HepG2 (cell line): Measurements from ENCODE around the gene NEURL4. TPM values are rescaled to one million over a fixed set of nuclear protein-coding genes. Genes with fewer than 3 reads are reported as not detected.
A peak's percentile ranks its signal among the peaks of the same experiment; 100 is the strongest.

ENCODE experiments used
- ATAC-seq: fragments of 200-7000 bp; cut with Tn5 transposase; 3 replicates; pipeline ENCODE4 v1.9.1; 2020; ENCODE audit warnings: mild to moderate bottlenecking, moderate library complexity
- BruUV-seq: library from RNA; stranded (reverse); fragments of 400-500 nt; replicated peaks from 2 replicates; lab custom pipeline; 2021; lab: Mats Ljungman, UMichigan
- CTCF ChIA-PET: fragments of 300-600 bp; formaldehyde crosslinking; extraction: SDS; loops from one replicate; lab custom pipeline; 2021; ENCODE audit warnings: low total read pairs, inconsistent platforms, low intra/inter-chr PET ratio; lab: Yijun Ruan, JAX
- POLR2A ChIA-PET: fragments of 350-600 bp; sonication (Branson Sonifier 250); formaldehyde crosslinking; loops from one replicate; lab custom pipeline; 2020; ENCODE audit warnings: antibody characterized with exemption, inconsistent platforms; lab: Yijun Ruan, JAX
- DNase-seq: peaks from one replicate; pipeline ENCODE4 v3.0.0-alpha.2; 2015; ENCODE audit warnings: low spot score
- FAIRE-seq: peaks from 3 replicates; lab custom pipeline; 2011; peaks lifted over from hg19 to GRCh38; lab: Jason Lieb, UNC
- H2AFZ ChIP-seq: one replicate; pipeline ENCODE4 v1.6.1; 2011; ENCODE audit warnings: low read length, inconsistent platforms
- H3K27ac ChIP-seq: fragments of 300-600 bp; 3 replicates; pipeline ENCODE4 v1.8.0; 2011; ENCODE audit warnings: mixed run types, mild to moderate bottlenecking, mixed read lengths, low read length, inconsistent platforms; ENCODE audit not compliant: insufficient read depth; ENCODE audit errors: extremely low read length
- H3K27me3 ChIP-seq, 2 experiments: fragments of 200-600 bp in 1 of 2; 2 replicates in 1 of 2; 3 replicates in 1 of 2; pipeline versions ENCODE4 v1.6.0 to v1.8.0; 2011; ENCODE audit warnings: low read length in 2 of 2, mild to moderate bottlenecking in 2 of 2, moderate library complexity in 2 of 2, inconsistent platforms in 1 of 2; ENCODE audit not compliant: insufficient read depth in 2 of 2, control insufficient read depth in 1 of 2
- H3K36me3 ChIP-seq, 2 experiments: fragments of 200-600 bp in 1 of 2; replicated peaks in 1 of 2; 2 replicates in 1 of 2; 3 replicates in 1 of 2; pipeline versions ENCODE4 v1.5.1 to v1.8.0; 2011; ENCODE audit warnings: low read length in 2 of 2, inconsistent platforms in 1 of 2; ENCODE audit not compliant: insufficient read depth in 2 of 2, control insufficient read depth in 1 of 2
- H3K4me1 ChIP-seq: 2 replicates; pipeline ENCODE4 v1.5.1; 2012; ENCODE audit warnings: low read length, inconsistent platforms; ENCODE audit not compliant: insufficient read depth
- H3K4me2 ChIP-seq: 2 replicates; pipeline ENCODE4 v1.6.0; 2011; ENCODE audit warnings: low read depth, low read length, inconsistent platforms
- H3K4me3 ChIP-seq, 3 experiments: fragments of 200-600 bp in 1 of 3; sonication (generic), shearing (Covaris generic) in 1 of 3; replicated peaks in 1 of 3; 2 replicates each; pipeline ENCODE4 v1.5.1; 2011 to 2016; ENCODE audit warnings: low read length in 3 of 3, inconsistent platforms in 2 of 3, low read depth in 2 of 3, mild to moderate bottlenecking in 2 of 3, control low read depth in 1 of 3, mixed read lengths in 1 of 3; ENCODE audit not compliant: insufficient read depth in 1 of 3
- H3K79me2 ChIP-seq: one replicate; pipeline ENCODE4 v1.6.1; 2011; ENCODE audit warnings: low read length, inconsistent platforms; ENCODE audit not compliant: insufficient read depth
- H3K9ac ChIP-seq: 2 replicates; pipeline ENCODE4 v1.6.0; 2011; ENCODE audit warnings: mild to moderate bottlenecking, low read depth, low read length, inconsistent platforms; ENCODE audit not compliant: insufficient read depth
- H3K9me3 ChIP-seq: 2 replicates; pipeline ENCODE4 v1.5.1; 2012; ENCODE audit warnings: mild to moderate bottlenecking, low read length
- H4K20me1 ChIP-seq: 2 replicates; pipeline ENCODE4 v1.6.0; 2011; ENCODE audit warnings: inconsistent platforms, mild to moderate bottlenecking, low read length, moderate library complexity; ENCODE audit not compliant: insufficient read depth
- ARID4A ChIP-seq: sonication (generic); formaldehyde crosslinking; IDR thresholded peaks from 2 replicates; pipeline ENCODE4 v1.5.0; 2020; ENCODE audit warnings: mild to moderate bottlenecking, missing genetic modification reagents, borderline replicate concordance
- JUNB ChIP-seq: sonication (generic); formaldehyde crosslinking; IDR thresholded peaks from 2 replicates; pipeline ENCODE4 v1.8.0; 2022; ENCODE audit warnings: missing genetic modification reagents, mild to moderate bottlenecking, borderline replicate concordance
- MAF1 ChIP-seq: sonication (generic); formaldehyde crosslinking; IDR thresholded peaks from 2 replicates; pipeline ENCODE4 v1.5.0; 2020; ENCODE audit warnings: missing genetic modification reagents, borderline replicate concordance
- ZC3H4 ChIP-seq: sonication (generic); formaldehyde crosslinking; IDR thresholded peaks from 2 replicates; pipeline ENCODE4 v1.4.0; 2020; ENCODE audit warnings: missing genetic modification reagents, borderline replicate concordance
- ZNF142 ChIP-seq: sonication (generic); formaldehyde crosslinking; IDR thresholded peaks from 2 replicates; pipeline ENCODE4 v1.4.0; 2020; ENCODE audit warnings: missing genetic modification reagents
- ZNF24 ChIP-seq: fragments of 450-650 bp; IDR thresholded peaks from 2 replicates; pipeline ENCODE4 v1.6.1; 2017; ENCODE audit warnings: antibody characterized with exemption, mild to moderate bottlenecking
- ZNF414 ChIP-seq: sonication (generic); formaldehyde crosslinking; IDR thresholded peaks from 2 replicates; pipeline ENCODE4 v1.5.0; 2020; ENCODE audit warnings: missing genetic modification reagents
- ZNF768 ChIP-seq: sonication (generic); formaldehyde crosslinking; IDR thresholded peaks from 2 replicates; pipeline ENCODE4 v1.4.0; 2020; ENCODE audit warnings: missing genetic modification reagents
- ZSCAN9 ChIP-seq: IDR thresholded peaks from 2 replicates; pipeline ENCODE4 v1.6.1; 2016; ENCODE audit warnings: borderline replicate concordance
- WGBS: methylation state at CpG from one replicate; pipeline ENCODE4 v1.1.6; 2017; ENCODE audit warnings: low lambda C conversion rate; 5-methylcytosine and 5-hydroxymethylcytosine counted together
- in situ Hi-C: cut with HindIII; loops from 2 replicates; pipeline ENCODE4 v1.10.0; 2017; ENCODE audit warnings: low pct_unique_long_range_greater_than_20kb; ENCODE audit not compliant: extremely low pct_ligation_motif_present
- intact Hi-C: fragments of 100-400 bp; cut with micrococcal nuclease; formaldehyde crosslinking; loops from one replicate; pipeline ENCODE4 v1.10.0; 2022; ENCODE audit not compliant: unreplicated experiment
- polyA plus RNA-seq, 8 experiments: library from polyadenylated mRNA; depleted of rRNA in 3 of 8; stranded (reverse) in 7 of 8; unstranded in 1 of 8; fragments of >200 nt; fragmentation: Illumina TruSeq in 4 of 8; extraction: Trizol in 4 of 8; gene quantifications; 2 replicates each; pipeline versions ENCODE4 v1.2.1 to v1.2.3, GENCODE V29; 2011 to 2016; ENCODE audit warnings: low read depth in 4 of 8, missing spikeins in 1 of 8, mixed read lengths in 1 of 8; ENCODE audit not compliant: insufficient read depth in 1 of 8
- total RNA-seq, 5 experiments: library from RNA; depleted of rRNA; stranded (reverse); fragments of >200 nt; fragmentation: Illumina TruSeq; extraction: Trizol; gene quantifications; 2 replicates each; pipeline ENCODE4 v1.2.3, GENCODE V29; 2016; ENCODE audit warnings: low read depth in 1 of 5

NEURL4 gene
- total and polyA plus RNA-seq, 2 of the 13 experiments (the other 11 are each of a cell fraction or from before 2014, with no cell fraction given): 14.8 to 15.7 TPM

GRCh38 chr17:7328009-7328408 lies 1.1 kb downstream of the NEURL4 start:
- Histone ChIP-seq H4K20me1 (no peaks in the 10 kb centered on the region), H3K4me1 (peaks cover 24% of the 10 kb centered on the region), H3K79me2 (peaks cover 12% of the 10 kb centered on the region), H3K9ac (peak overlapping the region; percentile 83), H3K9me3 (no peaks in the 10 kb centered on the region), H3K27ac (no peak overlapping the region)
- DNase-seq (no peak), FAIRE-seq (no peak)
- in situ Hi-C loops: no loop called here
- TF ChIP-seq JUNB: no peak
- no peak for TF ChIP-seq ZNF414 (CRISPR knock-in tag)
- TF ChIP-seq ZNF768 (CRISPR knock-in tag): no peak
- TF ChIP-seq ZC3H4 (CRISPR knock-in tag): no peak
- TF ChIP-seq ARID4A (CRISPR knock-in tag): no peak
- no peak for TF ChIP-seq ZNF142 (CRISPR knock-in tag)
- TF ChIP-seq ZSCAN9 (CRISPR knock-in tag): no peak
- no peak for TF ChIP-seq MAF1 (CRISPR knock-in tag)
- no peak for TF ChIP-seq ZNF24
- TF ChIP-seq, all 625 proteins: peak for 0
- peaks cover 11 to 30% of the 10 kb centered on the region in 2 experiments for H3K36me3 ChIP-seq
- CTCF ChIA-PET: no interaction called here
- WGBS: 100% methylated on average over 1 of the region's 1 CpG
- peak overlapping the region; percentile 91 for H3K4me2 ChIP-seq
- POLR2A ChIA-PET: interaction anchor here (2.6 to 2.7 kb wide), 2 partner anchors 14 to 16 kb away, joined by 25 to 47 read pairs; partner anchors contain the start of gene GPS2
- H2AFZ ChIP-seq: no peak overlapping the region
- no peak for ATAC-seq
- no TSS peak for BruUV-seq
- H3K4me3 ChIP-seq: peak overlapping the region in 2 of 3 experiments; percentile 90 to 97; a peak in 3 of 6 replicates
- intact Hi-C loops: loop anchor here (2.0 kb wide), 1 partner anchor 23 kb away; no protein-coding TSS in a partner anchor
- H3K27me3 ChIP-seq: peaks cover 0 to 4% of the 10 kb centered on the region in 2 experiments; a peak in 2 of 5 replicates
